GM19099 (cell line): ENCODE results near the gene MYBPC3.

Experiments
- POLR2A ChIP-seq: IDR thresholded peaks from 3 replicates; pipeline ENCODE4 v1.6.1; 2011; ENCODE audit warnings: low read depth; ENCODE audit not compliant: insufficient read length; ENCODE audit errors: extremely low read depth

The MYBPC3 gene

DNA sequence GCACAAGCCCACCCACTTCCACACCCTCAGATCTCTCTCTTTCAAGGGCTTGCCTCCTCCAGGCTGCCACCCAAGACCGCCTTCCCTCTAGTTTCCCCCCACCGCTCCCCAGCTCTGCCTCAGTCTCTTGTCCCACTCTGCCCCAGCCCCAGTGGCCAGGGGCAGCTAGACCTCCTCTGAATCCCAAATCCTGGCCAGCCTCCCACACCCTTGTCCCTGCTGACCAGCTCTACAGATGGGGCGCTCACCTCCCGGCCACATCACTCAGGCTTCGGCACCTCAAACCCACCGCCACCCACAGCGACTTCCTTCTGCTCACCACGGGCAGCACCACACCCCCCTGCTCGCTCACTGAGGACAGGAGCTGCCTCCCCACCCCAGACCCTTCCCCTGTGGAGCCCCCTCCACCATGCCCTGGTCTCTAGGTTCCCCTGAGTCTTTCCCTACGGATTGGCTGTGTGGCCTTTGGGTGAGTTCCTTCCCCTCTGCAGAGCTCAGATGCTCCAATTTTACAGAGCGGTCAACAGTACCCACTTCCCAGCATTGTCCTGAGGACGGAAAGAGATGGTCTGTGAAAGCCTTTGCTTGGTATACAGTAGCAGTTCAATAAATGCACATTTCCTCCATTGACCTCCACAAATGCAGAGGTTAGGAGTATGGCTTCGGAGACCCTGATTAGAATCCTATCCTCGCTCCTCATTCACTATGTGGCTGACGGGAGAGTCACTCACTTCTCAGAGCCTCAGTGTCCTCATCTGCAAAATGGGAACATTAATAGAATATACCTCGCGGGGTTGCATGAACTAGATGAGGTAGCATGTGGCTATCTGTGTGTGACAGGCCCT is 37.3 kb upstream of the MYBPC3 start:
- TF ChIP-seq POLR2A: no peak

DNA sequence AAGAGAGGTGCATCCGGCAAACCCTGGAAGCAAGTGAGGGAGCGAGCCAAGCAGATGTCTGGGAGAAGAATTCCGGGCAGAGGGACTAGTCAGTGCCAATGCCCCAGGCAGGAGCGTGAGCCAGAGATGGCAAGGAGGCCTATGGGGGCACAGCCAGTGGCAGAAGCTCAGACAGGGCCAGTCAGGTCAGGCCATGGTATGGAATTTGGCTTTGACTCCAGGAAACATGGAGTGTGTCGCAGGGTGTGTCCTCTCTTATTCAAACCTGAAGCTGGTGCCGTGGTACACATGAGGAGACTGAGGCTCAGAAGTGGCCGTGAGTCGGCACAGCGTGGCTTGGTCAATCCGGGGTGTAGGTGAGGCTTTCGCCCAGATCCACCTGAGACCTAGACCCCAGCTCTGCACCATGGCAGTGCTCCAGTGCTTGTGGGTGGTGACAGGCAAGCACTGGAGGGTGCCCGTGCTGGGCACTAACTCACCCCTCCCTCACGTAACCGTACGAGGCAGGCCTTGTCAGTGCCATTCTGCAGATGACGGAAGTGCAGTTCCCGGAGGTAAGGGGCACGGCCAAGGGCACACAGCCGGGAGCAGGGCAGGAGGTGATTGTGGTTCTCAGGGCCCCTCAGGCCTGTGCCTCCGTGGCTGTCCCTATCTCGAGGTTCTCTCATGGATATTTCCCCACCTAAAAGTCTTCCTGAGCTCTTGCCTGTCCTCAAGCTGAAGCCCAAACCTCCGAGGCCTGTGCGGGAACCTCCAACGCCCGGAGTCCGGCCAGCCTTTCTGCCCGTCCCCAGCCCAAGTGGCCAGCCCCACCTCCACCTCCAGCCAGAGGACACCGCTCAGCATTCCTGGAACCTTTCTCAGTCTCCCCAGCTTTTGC is 36.4 kb upstream of the MYBPC3 start:
- TF ChIP-seq POLR2A: no peak

DNA sequence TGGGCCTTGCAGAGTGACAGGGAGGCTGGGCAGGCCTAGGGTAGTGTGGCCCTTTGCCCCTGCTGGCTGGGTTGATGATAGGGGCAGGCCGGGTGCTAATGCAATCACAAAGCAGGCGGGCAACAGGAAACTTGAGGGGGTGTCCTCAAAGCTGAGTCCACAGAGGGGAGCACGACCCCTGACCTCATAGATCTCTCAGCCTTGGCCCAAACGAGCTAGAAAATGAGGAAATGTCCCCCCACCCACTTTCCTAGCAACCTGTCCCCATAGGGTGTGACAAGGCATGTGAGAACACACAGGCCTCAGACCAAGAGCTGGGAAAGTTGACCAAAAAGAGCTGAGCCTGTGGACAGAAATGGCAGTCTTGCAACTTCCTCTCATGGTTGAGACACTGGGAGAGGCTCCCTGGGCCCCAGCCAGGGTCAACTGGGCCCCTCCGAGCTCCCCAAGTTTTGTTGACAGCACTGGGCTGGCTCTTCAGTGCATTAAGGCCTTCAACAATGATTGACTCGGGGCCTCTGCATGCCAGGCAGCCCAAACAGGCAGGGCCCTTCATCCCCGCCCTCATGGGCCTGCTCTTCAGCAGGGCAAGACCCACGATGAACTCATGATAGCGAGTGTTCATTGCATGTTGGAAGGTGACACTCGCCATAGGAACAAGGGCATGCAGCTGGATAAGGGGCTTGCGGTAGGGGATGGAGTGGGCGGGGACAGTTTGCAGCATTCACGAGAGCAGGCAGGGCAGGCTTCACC is 35.6 kb upstream of the MYBPC3 start:
- TF ChIP-seq POLR2A: no peak

DNA sequence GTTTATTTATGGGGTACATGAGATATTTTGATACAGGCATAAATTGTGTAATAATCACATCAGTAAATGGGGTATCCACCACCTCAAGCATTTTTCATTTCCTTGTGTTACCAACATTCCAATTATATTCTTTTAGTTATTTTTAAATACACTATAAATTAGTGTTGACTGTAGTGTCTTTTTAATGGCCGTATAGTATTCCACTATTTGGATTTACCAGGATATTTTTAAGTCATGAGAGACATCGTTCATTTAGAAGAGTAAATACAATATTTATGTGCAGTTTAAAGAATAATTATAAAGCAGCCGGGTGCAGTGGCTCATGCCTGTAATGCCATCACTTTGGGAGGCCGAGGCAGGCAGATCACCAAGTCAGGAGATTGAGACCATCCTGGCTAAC is 32.0 kb upstream of the MYBPC3 start:
- TF ChIP-seq POLR2A: no peak

DNA sequence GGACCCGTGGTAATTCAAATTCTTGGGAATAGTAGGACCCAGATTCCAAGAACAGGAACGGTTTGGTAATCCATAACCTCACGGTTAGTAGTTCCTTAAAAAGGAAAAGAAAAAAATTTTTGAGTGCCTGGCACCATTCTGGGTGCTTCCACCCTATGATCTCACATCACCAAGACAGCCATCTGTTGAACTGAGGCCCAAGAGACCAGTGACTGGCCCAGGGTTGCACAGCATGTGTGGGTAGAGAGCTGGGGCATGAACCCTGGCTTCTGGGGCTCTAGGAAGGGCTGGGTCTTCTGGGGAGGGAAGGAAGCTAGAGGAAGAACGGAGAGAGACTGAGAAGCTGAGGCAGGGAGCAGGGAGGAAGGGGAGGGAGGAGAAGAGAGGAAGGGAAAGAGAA is 30.6 kb upstream of the MYBPC3 start:
- TF ChIP-seq POLR2A: no peak

DNA sequence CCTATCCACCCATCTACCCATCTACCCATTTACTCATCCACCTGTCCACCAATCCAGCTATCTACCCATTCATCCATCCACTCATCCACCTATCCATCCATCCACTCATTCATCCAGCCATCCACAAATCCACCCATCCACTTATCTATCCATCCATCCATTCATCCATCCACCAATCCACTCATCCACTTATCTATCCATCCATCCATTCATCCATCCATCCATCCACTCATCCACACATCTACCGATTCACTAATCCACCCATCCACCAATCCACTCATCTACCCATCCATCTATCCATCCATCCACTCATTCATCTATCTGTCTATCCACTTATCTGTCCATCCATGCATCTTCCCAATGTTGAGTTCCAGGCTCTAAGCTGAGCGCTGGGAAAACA is 27.6 kb upstream of the MYBPC3 start:
- no peak for TF ChIP-seq POLR2A

DNA sequence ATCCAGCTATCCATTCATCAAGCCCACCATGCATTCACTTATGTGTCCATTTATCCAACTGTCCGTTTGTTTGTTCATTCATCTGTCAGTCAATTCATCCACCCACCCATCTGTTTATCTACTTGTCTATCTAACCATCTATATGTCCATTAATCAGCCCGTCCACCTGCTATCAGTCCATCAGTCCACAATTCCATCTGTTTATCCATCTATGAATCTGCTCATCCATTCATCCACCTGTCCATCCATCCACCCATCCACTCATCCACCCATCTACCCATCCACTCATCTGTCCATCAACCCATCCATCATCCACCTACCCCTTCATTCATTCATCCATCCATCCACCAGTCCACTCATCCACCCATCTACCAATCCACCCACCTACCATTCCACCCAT is 26.8 kb upstream of the MYBPC3 start:
- TF ChIP-seq POLR2A: no peak

DNA sequence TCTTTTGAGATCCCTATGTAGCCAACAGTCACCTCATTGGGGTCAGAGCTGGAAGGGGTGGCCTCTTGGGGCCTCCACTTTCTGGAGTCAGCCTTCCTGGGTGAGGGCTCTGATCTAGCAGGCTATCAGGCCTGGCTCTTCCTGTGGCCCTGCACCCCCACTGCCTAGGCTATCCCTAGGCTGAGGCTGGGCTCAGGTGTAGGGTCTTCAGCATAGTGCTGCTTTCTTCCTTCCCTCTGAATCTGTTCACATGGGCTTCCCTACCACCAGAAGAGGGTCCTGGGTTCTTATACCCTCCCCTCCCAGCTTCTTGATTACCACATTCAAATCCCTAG is 26.3 kb upstream of the MYBPC3 start:
- no peak for TF ChIP-seq POLR2A

DNA sequence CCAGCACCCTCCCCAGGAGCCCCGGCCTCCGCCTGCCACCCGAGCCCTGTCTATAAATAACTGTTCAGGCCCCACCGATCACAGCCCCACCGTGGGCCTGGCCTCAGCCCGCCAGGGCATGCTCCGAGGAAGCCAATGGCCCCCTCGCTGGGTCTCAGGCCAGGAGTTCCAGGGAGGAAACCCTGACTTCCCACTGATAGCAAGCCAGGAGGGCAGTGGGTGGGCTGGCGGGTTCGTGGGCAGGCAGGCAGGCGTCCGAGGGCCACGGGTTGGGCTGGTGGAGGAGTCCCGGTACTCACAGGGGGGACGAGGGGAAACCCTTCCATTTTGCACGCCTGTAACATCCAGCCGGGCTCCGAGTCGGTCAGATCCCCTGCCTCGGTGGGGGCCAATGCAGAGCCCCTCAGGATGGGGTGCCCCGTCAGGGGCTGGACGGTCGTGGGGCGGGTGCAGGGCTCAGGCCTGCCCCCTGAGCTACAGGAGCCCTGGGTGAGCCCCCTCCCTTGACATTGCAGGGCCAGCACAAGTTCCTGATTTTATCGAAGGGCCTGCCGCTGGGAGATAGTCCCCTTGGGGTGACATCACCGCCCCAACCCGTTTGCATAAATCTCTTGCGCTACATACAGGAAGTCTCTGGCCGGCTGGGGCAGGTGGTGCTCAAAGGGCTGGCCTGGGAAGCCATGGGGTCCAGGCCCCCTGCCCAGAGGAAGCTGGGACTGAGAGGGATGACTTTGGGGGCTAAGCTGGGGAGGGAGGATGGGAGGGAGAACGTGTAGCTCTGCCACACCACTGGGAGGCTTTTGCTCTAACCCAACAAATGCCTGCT is 25.7 kb upstream of the MYBPC3 start, which contains the start of gene SPI1:
TSS of gene SPI1 (minus strand) at position 538 of the 826 bp plus-strand sequence. CDS start at position 344, 194 bp downstream.
- peak; percentile 82 for TF ChIP-seq POLR2A

DNA sequence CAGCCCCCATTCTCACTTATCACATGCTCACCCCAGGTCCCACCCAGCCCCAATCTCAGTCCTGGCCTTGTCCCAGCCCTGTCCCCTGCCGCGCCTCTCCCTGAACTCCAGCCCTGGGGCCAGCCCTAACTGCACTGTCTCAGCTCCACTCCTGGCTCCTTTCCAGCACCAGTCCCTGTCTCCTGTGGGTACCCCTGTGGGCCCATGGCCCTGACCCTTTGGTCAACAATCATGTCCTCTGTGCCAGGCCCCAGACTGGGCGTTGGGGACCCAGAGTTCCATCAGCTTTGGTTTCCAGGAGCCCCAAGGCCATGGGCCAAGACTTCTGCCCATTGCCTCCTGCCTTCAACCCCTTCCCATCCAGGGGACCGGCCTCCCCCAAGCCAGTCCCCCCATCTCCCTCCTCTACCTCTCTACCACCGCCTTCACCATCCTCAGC is 25.1 kb upstream of the MYBPC3 start:
- TF ChIP-seq POLR2A: no peak

DNA sequence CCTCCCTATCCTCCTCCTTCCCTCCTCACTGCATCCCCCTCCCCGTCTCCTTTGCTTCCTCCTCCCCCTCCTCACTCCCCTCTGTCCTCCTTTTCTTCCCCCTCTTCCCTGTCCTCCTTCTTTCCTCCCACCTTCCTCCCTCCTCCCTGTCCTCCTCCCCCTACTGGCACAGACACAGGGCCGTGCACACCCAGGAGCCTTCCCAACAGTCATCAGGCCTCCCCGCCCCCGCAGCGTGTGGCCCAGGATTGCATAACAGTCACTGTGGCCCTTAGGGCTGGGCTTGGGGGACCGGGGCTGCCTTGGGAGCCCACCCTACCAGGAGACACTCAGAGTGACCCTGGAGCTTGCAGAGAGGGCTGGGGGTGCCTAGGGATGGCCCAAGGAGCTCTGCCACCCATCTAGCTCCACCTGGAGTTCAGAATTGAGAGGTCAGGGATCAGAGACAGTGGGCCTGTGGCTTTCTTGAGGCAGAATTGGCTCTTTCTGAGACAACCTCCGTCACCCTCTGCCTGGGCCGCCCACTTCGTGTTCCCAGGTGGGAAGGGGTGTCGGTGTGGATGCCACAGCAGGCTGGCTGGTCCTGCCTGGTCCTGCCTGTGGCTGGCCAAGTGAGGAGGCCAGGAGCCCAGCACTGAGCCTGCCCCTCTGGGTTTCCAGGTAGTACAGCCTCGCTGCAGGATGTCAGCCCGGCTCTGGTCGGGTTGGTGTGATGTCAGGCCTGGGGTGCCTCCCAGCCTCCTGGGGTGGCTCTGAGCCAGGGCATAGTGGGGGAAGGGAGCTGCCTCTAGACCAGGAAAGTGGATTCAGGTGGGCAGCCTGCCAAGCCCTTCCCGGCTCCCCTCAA is 24.2 kb upstream of the MYBPC3 start:
- no peak for TF ChIP-seq POLR2A

DNA sequence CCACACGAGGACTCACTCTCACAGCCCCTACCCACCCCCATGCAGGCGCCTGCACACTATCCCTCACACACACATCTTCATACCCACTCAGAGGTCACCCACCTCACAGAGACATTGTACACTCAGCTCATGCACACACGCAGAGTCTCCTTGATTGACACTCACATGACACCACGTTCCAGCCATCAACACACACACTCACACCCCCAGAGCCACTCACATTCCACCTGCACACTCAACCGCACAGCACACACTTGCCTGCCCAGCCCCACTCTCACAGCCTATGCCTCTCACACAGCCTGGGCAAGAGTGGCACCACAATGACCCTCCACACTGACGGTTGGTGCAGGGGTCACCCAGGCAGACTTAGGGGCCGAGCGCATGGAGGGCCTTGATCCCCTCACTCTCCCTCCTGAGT is 23.6 kb upstream of the MYBPC3 start:
- no peak for TF ChIP-seq POLR2A

DNA sequence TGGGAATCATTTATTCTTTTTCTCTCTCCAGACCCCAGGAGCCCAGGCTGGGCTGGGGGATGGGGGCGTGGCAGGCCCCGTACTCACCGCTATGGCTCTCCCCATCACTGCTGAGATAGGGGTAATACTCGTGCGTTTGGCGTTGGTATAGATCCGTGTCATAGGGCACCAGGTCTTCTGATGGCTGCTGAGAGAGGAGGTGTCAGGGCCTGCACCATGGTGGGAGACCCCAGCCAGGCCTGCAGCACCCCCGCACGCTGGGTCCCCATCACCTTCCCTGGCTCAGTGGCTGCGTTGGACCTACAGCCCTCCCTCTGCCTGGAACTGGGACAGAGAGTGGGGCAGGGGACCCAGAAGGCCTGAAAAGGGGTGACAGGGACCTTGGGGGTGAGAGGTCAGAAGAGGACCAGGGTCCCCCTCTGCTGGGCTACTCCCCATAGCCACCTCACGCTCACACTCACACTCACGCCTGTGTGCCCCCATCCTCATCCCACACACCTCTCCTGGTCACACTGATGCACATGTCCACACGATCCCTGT is 23.1 kb upstream of the MYBPC3 start:
- TF ChIP-seq POLR2A: no peak

DNA sequence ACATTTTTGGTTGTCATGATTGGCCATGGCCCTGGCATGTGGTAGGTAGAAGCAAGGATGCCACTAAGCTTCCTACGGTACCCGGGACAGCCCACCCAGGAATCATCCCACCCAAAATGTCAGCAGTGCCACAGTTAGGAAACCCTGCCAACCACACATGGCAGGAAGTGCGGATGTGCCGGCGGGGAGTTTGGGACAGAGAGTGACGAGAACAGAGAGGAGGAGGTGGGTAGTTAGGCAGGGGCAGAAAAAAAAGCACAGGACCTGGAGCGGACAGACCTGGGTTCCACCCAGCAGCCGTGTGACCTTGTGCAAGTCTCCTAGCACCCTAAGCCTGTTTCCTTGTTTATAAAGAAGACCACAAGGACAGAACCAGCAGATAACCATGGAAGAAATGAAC is 22.5 kb upstream of the MYBPC3 start:
- no peak for TF ChIP-seq POLR2A

DNA sequence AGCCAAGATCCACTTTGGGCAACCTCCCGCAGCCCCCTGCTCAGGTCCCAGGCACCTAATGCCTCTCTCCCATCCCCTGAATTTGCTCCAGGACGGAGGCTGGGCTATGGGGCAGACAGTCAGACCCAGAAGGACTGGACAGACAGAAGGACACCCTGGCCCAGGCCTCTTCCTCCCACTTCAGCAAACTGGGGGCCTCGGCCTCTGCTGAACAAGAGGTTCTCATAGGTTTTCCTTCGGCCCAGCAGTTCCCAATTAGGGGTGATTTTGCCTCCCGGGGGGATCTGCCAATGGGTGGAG is 22.2 kb upstream of the MYBPC3 start:
- no peak for TF ChIP-seq POLR2A
